Fibroblast of villous mesenchyme (primary cell): ENCODE measurements around the gene S100A3. TPM values are rescaled to one million over a fixed set of nuclear protein-coding genes. Genes with fewer than 3 reads are reported as not detected.
"Not testable (repeated sequence)": the region's sequence is repeated elsewhere in the genome, so short reads cannot be mapped to it uniquely, and the experiment has no call there.

Experiments
- DNase-seq: peaks from one replicate; pipeline ENCODE4 v3.0.0-alpha.2; 2010; ENCODE audit warnings: low read depth
- H3K4me3 ChIP-seq: 2 replicates; pipeline ENCODE4 v1.5.1; 2011; ENCODE audit warnings: low read depth, mild to moderate bottlenecking, low read length
- CTCF ChIP-seq: IDR thresholded peaks from 2 replicates; pipeline ENCODE4 v1.5.1; 2012; ENCODE audit warnings: low read depth, mild to moderate bottlenecking, low read length; ENCODE audit not compliant: insufficient read depth
- total RNA-seq: library from RNA; depleted of rRNA; stranded (reverse); fragments of >200 nt; gene quantifications from 2 replicates; pipeline ENCODE4 v1.2.3, GENCODE V29; 2012

S100A3 gene
- total RNA-seq, 1 donor: 20.3 TPM

GRCh38 chr1:153577138-153577537, 28.1 kb upstream of the S100A3 start:
- DNase-seq: no peak
- H3K4me3 ChIP-seq: no peak overlapping the region
- no peak for TF ChIP-seq CTCF

GRCh38 chr1:153575497-153575896, 26.4 kb upstream of the S100A3 start:
- DNase-seq: peak; percentile 71
- H3K4me3 ChIP-seq: not testable (repeated sequence)

- not testable (repeated sequence) for DNase-seq, H3K4me3 ChIP-seq
Observed at GRCh38 chr1:153575081-153575491, 26.0 kb upstream of the S100A3 start.

- no peak for DNase-seq
- no peak overlapping the region for H3K4me3 ChIP-seq
- no peak for TF ChIP-seq CTCF
Observed at GRCh38 chr1:153573351-153573750, 24.3 kb upstream of the S100A3 start.

GRCh38 chr1:153572569-153573015, 23.5 kb upstream of the S100A3 start:
- DNase-seq: peak; percentile 83
- no peak overlapping the region for H3K4me3 ChIP-seq
- TF ChIP-seq CTCF: peak; percentile 91

- H3K4me3 ChIP-seq: no peak overlapping the region
- DNase-seq: no peak
- no peak for TF ChIP-seq CTCF
Observed at GRCh38 chr1:153571706-153572105, 22.6 kb upstream of the S100A3 start.

GRCh38 chr1:153570874-153571273, 21.8 kb upstream of the S100A3 start:
- no peak overlapping the region for H3K4me3 ChIP-seq
- TF ChIP-seq CTCF: no peak
- DNase-seq: no peak

- H3K4me3 ChIP-seq: no peak overlapping the region
- no peak for DNase-seq
- TF ChIP-seq CTCF: no peak
Observed at GRCh38 chr1:153569465-153569864, 20.4 kb upstream of the S100A3 start.
